ENCODE measurements around the gene MAPKAP1.

DNA sequence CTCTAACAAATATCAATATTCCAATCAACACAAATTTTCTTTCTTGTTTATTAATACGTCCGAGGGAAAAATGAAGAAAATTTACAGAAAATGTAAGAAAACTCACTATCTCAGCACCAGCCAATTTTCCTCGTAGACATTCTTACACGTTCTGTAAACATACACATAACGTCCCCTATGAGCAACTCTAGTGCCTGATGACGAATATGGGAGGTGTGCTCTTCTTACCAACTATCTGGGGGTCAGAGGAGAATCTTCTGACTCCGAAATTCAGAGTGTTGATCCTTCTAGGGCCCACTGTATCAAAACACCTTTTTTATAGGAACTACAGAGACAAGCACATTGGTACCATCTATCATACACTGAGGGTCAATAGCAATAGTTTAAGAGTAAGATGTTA lies 246.7 kb downstream of the MAPKAP1 start:
- TF ChIP-seq POLR2A (IDR thresholded peaks at IDR 0.05; ENCODE audit: low read length) (no peak), GATA1 (IDR thresholded peaks at IDR 0.05; ENCODE audit: low read depth, low read length) (no peak)
